Measurements from ENCODE around the gene MADD.
"Not testable (repeated sequence)": the region's sequence is repeated elsewhere in the genome, so short reads cannot be mapped to it uniquely, and the experiment has no call there.

MADD gene

DNA sequence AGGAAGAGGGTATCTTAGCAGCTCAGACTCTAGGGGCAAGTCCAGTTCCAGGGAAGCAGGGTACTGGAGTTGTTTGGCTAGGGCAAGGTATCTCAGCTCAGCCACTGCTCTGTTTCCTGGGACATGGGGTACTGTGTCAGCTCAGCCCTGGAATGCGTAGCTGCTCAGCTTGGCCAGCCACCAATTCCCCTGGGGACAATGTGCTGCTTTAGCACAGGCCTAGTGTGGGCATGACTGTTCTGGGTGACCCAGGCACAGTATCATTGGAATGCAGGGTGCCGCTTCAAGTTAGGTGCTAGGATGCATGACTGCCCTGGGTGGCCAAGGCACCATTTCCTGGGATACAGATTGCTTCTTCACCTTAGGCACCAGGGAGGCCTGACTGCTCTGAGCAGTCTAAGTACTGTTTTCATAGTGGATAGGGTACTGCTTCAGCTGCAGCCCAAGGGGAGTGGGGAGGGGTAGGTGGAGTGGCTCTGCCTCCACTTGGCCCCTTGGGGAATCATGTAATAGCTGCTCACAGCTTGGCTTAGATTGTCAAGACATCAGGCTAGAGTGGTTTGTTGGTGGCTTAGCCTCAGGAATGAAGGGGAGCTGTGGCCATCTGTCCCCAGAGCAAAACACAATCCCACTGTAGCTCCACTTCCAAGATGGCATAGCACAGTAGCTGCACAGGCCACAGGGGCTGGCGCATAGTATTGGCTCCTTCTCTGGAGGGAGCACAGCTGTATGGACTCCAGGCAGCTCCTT is 36.0 kb downstream of the MADD start:
- no peak for DNase-seq (ENCODE audit: low spot score)
- TF ChIP-seq, protein P1, sequence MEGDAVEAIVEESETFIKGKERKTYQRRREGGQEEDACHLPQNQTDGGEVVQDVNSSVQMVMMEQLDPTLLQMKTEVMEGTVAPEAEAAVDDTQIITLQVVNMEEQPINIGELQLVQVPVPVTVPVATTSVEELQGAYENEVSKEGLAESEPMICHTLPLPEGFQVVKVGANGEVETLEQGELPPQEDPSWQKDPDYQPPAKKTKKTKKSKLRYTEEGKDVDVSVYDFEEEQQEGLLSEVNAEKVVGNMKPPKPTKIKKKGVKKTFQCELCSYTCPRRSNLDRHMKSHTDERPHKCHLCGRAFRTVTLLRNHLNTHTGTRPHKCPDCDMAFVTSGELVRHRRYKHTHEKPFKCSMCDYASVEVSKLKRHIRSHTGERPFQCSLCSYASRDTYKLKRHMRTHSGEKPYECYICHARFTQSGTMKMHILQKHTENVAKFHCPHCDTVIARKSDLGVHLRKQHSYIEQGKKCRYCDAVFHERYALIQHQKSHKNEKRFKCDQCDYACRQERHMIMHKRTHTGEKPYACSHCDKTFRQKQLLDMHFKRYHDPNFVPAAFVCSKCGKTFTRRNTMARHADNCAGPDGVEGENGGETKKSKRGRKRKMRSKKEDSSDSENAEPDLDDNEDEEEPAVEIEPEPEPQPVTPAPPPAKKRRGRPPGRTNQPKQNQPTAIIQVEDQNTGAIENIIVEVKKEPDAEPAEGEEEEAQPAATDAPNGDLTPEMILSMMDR (IDR thresholded peaks at IDR 0.05; ENCODE audit: extremely low read depth, missing control alignments): no peak

DNA sequence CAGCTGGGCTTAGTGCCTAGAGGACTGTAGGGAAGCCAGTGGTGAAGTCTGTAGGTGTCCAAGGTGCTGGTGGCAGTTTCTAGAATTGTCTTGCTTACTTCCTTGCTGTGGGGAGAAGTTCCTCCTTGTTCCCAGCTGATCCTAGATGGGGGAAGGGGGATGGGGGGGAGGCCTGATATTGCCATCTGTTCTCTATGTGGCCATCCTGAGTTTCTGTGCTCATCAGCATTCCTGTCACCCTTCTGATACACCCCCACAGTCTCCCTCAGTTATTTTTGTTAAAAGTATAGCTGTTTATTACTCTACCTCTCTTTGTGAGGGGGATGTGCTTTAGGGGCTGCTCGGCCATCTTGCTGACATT is 36.5 kb downstream of the MADD start:
- DNase-seq (ENCODE audit: low spot score): no peak
- TF ChIP-seq, protein P1 (IDR thresholded peaks at IDR 0.05; ENCODE audit: extremely low read depth, missing control alignments): no peak

DNA sequence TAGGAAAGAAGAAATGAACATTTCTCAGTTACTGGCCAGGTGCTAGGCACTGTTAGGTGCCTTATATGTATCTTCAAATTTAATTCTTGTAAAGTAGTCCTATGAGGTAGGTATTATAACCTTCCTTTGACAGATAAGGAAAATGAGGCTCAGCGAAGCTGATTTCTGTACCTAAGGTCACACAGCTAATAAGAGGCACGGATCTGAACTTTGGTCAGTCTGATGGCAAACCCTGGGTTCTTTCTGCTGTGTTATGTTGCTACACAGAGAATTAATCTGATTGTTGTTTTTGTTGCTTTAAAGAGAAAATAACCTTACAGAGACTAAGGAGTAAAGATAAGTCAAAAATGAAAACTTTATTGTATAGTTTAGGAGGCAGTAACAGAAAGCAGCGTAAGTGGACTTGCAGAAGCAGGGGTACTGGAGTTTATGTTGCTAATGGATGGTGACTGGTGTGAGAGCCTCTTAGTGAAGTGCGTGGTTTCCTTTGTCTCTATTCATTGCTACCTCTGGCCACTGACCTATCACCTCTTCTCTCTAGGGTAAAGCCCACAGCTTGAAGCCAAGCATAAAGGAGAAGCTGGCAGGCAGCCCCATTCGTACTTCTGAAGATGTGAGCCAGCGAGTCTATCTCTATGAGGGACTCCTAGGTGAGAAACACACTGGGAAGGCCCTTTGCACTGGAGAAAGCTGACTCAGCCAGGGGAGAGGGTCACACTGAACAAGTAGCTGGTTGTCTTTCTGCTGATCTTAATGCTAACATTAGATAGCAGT is 38.3 kb downstream of the MADD start:
- no peak for DNase-seq (ENCODE audit: low spot score)
- TF ChIP-seq, protein P1 (IDR thresholded peaks at IDR 0.05; ENCODE audit: extremely low read depth, missing control alignments): no peak

DNA sequence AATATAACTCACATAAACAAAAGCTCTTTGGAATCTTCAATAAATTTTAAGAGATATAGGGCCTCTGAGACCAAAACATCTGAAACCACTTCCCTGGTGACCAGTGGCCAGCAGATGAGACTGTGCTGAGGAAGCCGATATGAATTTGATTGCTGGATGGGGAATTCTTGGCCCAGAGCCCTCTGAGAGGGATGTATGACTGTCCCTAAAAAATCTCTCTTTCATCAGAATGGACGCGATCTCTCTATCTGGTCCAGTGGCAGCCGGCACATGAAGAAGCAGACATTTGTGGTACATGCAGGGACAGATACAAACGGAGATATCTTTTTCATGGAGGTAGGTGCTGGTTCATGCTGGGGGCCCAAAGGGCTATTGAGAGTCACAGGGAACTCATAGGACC is 45.1 kb downstream of the MADD start:
- TF ChIP-seq, protein P1 (IDR thresholded peaks at IDR 0.05; ENCODE audit: extremely low read depth, missing control alignments): no peak
- no peak for DNase-seq (ENCODE audit: low spot score)

DNA sequence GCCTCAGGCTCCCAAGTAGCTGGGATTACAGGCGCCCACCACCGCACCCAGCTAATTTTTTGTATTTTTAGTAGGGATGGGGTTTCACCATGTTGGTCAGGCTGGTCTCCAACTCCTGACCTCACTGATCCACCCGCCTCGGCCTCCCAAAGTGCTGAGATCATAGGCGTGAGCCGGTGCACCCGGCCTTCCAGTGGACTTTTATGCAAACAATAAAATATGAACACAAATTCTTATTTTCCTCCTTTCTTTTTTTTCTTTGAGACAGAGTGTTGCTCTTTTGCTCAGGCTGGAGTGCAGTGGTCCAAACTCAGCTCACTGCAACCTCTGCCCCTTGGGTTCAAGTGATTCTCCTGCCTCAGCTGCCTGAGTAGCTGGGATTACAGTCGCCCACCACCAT is 46.6 kb downstream of the MADD start:
- not testable (repeated sequence) for DNase-seq (ENCODE audit: low spot score)

DNA sequence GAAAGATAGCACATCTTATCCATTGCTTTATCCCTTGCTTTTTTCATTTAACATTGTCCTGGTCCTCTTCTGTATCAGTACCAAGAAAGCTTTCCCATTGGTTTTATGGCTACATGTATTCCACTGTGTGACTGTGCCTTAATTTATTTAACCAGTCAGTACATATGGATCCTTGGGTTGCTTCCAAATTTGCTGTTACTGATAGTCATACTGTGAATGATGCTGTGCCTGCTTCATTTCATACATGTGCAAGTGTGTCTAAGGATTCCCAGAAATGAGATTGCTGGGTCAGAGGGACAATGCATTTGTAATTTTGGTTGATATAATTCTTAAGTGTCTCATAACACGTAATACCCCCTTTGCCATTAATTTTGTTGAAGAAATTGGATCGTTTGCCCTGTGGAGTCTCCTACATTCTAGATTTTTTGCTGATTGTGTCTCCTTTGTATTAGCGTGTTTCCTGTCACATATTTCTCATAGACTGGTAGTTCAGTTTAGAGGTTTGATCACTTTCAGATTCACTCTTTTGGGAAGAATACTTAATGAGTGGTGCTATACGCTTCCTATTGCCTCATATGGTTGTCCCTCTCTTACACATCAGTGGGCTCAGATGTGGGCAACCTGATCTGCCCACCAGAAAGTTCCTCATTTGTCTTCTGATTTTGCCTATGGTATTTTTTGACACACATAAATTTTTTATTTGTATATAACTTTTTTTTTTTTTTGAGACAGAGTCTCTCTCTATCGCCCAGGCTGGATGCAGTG is 47.3 kb downstream of the MADD start:
- TF ChIP-seq, protein P1 (IDR thresholded peaks at IDR 0.05; ENCODE audit: extremely low read depth, missing control alignments): no peak
- no peak for DNase-seq (ENCODE audit: low spot score)

DNA sequence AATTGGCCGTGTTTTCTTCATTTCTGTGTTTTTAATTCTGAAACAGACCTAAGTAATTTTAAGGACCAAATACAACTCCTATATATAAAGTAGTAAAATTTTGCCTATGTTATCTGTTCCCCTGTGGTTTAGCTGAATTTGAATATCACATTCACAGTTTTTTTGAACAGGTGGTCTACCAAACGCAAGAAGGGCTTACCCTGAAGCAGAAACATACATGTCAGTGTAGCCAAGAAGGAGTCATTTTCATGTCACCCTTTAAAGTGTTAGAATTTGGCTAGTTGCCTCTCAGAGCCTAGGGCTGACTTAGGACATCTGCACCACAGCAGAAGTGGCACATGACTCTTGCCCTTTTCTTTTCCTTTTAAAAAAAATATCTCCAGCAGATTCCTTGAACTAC is 48.2 kb downstream of the MADD start:
- no peak for DNase-seq (ENCODE audit: low spot score)
- TF ChIP-seq, protein P1 (IDR thresholded peaks at IDR 0.05; ENCODE audit: extremely low read depth, missing control alignments): no peak
